ENCODE results near the gene CYB561.

DNA sequence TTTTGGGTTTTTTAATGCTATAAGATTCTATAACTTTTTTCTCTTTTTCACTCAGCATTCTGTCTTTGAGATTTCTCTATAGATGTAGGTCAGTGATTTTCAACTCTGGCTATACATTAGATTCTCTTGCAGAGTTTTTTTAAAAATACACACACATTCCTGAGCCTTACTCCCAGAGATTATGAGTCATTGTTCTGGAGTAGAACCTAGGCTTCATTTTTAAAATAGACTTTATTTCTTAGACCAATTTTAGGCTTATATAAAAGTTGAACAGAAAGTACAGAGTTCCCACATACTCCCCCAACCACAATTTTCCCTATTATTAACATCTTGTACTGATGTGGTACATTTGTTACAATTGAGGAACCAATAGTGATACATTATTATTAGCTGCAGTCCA is 63.3 kb downstream of the CYB561 start:
- TF ChIP-seq, protein P1, sequence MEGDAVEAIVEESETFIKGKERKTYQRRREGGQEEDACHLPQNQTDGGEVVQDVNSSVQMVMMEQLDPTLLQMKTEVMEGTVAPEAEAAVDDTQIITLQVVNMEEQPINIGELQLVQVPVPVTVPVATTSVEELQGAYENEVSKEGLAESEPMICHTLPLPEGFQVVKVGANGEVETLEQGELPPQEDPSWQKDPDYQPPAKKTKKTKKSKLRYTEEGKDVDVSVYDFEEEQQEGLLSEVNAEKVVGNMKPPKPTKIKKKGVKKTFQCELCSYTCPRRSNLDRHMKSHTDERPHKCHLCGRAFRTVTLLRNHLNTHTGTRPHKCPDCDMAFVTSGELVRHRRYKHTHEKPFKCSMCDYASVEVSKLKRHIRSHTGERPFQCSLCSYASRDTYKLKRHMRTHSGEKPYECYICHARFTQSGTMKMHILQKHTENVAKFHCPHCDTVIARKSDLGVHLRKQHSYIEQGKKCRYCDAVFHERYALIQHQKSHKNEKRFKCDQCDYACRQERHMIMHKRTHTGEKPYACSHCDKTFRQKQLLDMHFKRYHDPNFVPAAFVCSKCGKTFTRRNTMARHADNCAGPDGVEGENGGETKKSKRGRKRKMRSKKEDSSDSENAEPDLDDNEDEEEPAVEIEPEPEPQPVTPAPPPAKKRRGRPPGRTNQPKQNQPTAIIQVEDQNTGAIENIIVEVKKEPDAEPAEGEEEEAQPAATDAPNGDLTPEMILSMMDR (IDR thresholded peaks at IDR 0.05 in 2 of 3, conservative IDR thresholded peaks at IDR 0.05 in 1 of 3; ENCODE audit: borderline replicate concordance in 1 of 3, insufficient read depth in 1 of 3, low read depth in 2 of 3, low read length in 2 of 3), result no peak
- TF ChIP-seq FOSL1 (IDR thresholded peaks at IDR 0.05; ENCODE audit: low read depth), result no peak
- TF ChIP-seq, protein P2, sequence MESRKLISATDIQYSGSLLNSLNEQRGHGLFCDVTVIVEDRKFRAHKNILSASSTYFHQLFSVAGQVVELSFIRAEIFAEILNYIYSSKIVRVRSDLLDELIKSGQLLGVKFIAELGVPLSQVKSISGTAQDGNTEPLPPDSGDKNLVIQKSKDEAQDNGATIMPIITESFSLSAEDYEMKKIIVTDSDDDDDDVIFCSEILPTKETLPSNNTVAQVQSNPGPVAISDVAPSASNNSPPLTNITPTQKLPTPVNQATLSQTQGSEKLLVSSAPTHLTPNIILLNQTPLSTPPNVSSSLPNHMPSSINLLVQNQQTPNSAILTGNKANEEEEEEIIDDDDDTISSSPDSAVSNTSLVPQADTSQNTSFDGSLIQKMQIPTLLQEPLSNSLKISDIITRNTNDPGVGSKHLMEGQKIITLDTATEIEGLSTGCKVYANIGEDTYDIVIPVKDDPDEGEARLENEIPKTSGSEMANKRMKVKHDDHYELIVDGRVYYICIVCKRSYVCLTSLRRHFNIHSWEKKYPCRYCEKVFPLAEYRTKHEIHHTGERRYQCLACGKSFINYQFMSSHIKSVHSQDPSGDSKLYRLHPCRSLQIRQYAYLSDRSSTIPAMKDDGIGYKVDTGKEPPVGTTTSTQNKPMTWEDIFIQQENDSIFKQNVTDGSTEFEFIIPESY (IDR thresholded peaks at IDR 0.05; ENCODE audit: extremely low read depth, insufficient replicate concordance, low read length), result no peak
- TF ChIP-seq POLR2A (IDR thresholded peaks at IDR 0.05; ENCODE audit: borderline replicate concordance, extremely low read depth, insufficient read depth, insufficient read length), result no peak
- TF ChIP-seq EZH2 (IDR thresholded peaks at IDR 0.05), result no peak
- TF ChIP-seq CEBPB (IDR thresholded peaks at IDR 0.05; ENCODE audit: low read depth), result no peak
- no peak for TF ChIP-seq POLR2AphosphoS5 (IDR thresholded peaks at IDR 0.05; ENCODE audit: low read depth, low read length)
- TF ChIP-seq ZFX (IDR thresholded peaks at IDR 0.05), result no peak
- TF ChIP-seq RAD21 (IDR thresholded peaks at IDR 0.05; ENCODE audit: low read depth), result no peak
- no peak for TF ChIP-seq SP1 (IDR thresholded peaks at IDR 0.05; ENCODE audit: low read depth)

All from HCT116 (cell line).